GM12878 (cell line): Measurements from ENCODE around the gene INHBE. TPM values are rescaled to one million over a fixed set of nuclear protein-coding genes. Genes with fewer than 3 reads are reported as not detected.

Experiments used
- ATF7 ChIP-seq: fragments of 450-650 bp; IDR thresholded peaks from 2 replicates; pipeline ENCODE4 v1.6.1; 2016; ENCODE audit warnings: low read depth, mild to moderate bottlenecking
- BHLHE40 ChIP-seq, 2 experiments: fragments of 450-650 bp in 1 of 2; IDR thresholded peaks; 2 replicates each; pipeline ENCODE4 v1.6.1; 2011 to 2017; ENCODE audit warnings: low read depth in 2 of 2, borderline replicate concordance in 1 of 2, improper control_type of control experiment in 1 of 2, low read length in 1 of 2, mild to moderate bottlenecking in 1 of 2
- CEBPB ChIP-seq, 2 experiments: fragments of 150-350 bp in 1 of 2; IDR thresholded peaks; 2 replicates each; pipeline ENCODE4 v1.6.1; 2012 to 2014; ENCODE audit warnings: low read depth in 2 of 2, low read length in 2 of 2, borderline replicate concordance in 1 of 2, inconsistent platforms in 1 of 2
- FOS ChIP-seq: IDR thresholded peaks from 3 replicates; pipeline ENCODE4 v1.6.1; 2011; ENCODE audit warnings: borderline replicate concordance; ENCODE audit not compliant: insufficient read length; ENCODE audit errors: extremely low read depth
- IKZF1 ChIP-seq: fragments of 450-650 bp; conservative IDR thresholded peaks from 2 replicates; pipeline ENCODE4 v1.6.1; 2017; ENCODE audit warnings: antibody characterized with exemption, mild to moderate bottlenecking
- IKZF2 ChIP-seq, 2 experiments: fragments of 450-650 bp; IDR thresholded peaks; 2 replicates each; pipeline ENCODE4 v1.6.1; 2017; ENCODE audit warnings: mild to moderate bottlenecking in 2 of 2, moderate library complexity in 2 of 2
- MTA2 ChIP-seq: fragments of 450-650 bp; IDR thresholded peaks from 2 replicates; pipeline ENCODE4 v1.6.1; 2016; ENCODE audit warnings: low read depth, mild to moderate bottlenecking, moderate library complexity
- MXI1 ChIP-seq: fragments of 150-350 bp; IDR thresholded peaks from 2 replicates; pipeline ENCODE4 v1.6.1; 2011; ENCODE audit warnings: low read depth, mild to moderate bottlenecking, inconsistent platforms, low read length, improper control_type of control experiment
- NBN ChIP-seq: fragments of 450-650 bp; IDR thresholded peaks from 2 replicates; pipeline ENCODE4 v1.6.1; 2016
- POLR2A ChIP-seq: IDR thresholded peaks from 2 replicates; pipeline ENCODE4 v1.6.1; 2011; ENCODE audit warnings: low read depth, mild to moderate bottlenecking, low read length
- RELA ChIP-seq: fragments of 450-650 bp; IDR thresholded peaks from 2 replicates; pipeline ENCODE4 v1.8.0; 2014; ENCODE audit warnings: borderline replicate concordance; ENCODE audit not compliant: partially characterized antibody
- TAF1 ChIP-seq: IDR thresholded peaks from 2 replicates; pipeline ENCODE4 v1.6.1; 2011; ENCODE audit warnings: mild to moderate bottlenecking, low read depth, low read length, borderline replicate concordance
- TARDBP ChIP-seq: IDR thresholded peaks from 2 replicates; pipeline ENCODE4 v1.6.1; 2016; ENCODE audit warnings: borderline replicate concordance
- ZNF24 ChIP-seq: fragments of 450-650 bp; IDR thresholded peaks from 2 replicates; pipeline ENCODE4 v1.6.1; 2017; ENCODE audit warnings: antibody characterized with exemption, mild to moderate bottlenecking
- polyA plus RNA-seq, 11 experiments: library from polyadenylated mRNA; depleted of rRNA in 4 of 11; unstranded in 6 of 11; stranded (reverse) in 5 of 11; fragments of >200 nt; fragmentation: Nextera tagmentation in 4 of 11; fragmentation: Illumina TruSeq in 1 of 11; extraction: Ambion mirVana in 4 of 11; extraction: Trizol in 1 of 11; gene quantifications; 1 replicate in 1 of 11; 2 replicates in 10 of 11; pipeline versions ENCODE4 v1.2.1 to v1.2.3, GENCODE V29; 2011 to 2016; ENCODE audit warnings: inconsistent platforms in 2 of 11, missing spikeins in 2 of 11, low read depth in 1 of 11
- total RNA-seq, 4 experiments: library from RNA; depleted of rRNA in 3 of 4; stranded (reverse); fragments of >200 nt in 3 of 4; fragmentation: Illumina TruSeq in 1 of 4; extraction: Trizol in 1 of 4; gene quantifications; 2 replicates each; pipeline versions ENCODE4 v1.2.1 to v1.2.3, GENCODE V29; 2013 to 2021
- TF ChIP-seq, protein P1 (sequence below): fragments of 450-650 bp; IDR thresholded peaks from 2 replicates; pipeline ENCODE4 v1.6.1; 2017; ENCODE audit warnings: mild to moderate bottlenecking, moderate library complexity
- TF ChIP-seq, protein P2 (sequence below): fragments of 450-650 bp; IDR thresholded peaks from 2 replicates; pipeline ENCODE4 v1.6.1; 2017; ENCODE audit warnings: borderline replicate concordance
- TF ChIP-seq, protein P3 (sequence below): fragments of 450-650 bp; IDR thresholded peaks from 2 replicates; pipeline ENCODE4 v1.6.1; 2016; ENCODE audit warnings: mild to moderate bottlenecking
- TF ChIP-seq, protein P4 (sequence below): IDR thresholded peaks from 2 replicates; pipeline ENCODE4 v1.6.1; 2012; ENCODE audit warnings: improper control_type of control experiment, low read depth, low read length; ENCODE audit not compliant: insufficient replicate concordance

The INHBE gene
- total and polyA plus RNA-seq, 10 of the 15 experiments (the other 5 are each of a cell fraction or from before 2014, with no cell fraction given), result 0.09 to 2.5 (median 0.37) TPM

DNA sequence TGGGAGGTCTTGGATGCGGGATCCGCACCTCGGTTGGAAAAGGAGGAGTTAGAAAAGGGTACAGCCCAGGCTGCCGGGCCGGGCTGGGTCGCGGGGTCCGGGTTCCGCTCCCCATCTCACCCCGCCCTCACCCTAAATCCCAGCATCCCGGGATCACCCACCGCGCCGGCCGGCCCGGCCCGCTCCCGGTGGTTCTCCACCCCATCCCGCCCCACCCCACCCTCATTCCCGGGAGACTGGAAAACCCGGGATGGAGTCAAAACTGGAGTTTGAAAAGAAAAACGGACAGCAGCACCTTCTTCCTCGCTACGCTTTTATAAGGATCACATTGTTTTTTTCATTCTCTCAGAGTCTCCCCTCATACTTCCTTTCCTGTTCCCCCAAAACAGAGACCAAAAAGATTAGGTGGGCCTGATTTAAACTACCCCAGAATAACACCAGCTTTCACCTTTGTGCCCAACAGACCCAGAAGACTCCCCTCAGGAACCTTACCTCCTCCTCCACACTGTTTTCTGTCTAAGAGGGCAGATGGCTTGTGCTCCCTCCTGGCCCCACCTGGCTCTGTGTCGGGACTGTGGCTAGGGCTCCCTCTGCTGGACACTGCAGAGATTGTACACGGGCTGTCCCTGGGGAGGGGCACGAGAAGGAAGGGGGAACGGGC lies 7.3 kb downstream of the INHBE start (continued):
- TF ChIP-seq, protein P1, sequence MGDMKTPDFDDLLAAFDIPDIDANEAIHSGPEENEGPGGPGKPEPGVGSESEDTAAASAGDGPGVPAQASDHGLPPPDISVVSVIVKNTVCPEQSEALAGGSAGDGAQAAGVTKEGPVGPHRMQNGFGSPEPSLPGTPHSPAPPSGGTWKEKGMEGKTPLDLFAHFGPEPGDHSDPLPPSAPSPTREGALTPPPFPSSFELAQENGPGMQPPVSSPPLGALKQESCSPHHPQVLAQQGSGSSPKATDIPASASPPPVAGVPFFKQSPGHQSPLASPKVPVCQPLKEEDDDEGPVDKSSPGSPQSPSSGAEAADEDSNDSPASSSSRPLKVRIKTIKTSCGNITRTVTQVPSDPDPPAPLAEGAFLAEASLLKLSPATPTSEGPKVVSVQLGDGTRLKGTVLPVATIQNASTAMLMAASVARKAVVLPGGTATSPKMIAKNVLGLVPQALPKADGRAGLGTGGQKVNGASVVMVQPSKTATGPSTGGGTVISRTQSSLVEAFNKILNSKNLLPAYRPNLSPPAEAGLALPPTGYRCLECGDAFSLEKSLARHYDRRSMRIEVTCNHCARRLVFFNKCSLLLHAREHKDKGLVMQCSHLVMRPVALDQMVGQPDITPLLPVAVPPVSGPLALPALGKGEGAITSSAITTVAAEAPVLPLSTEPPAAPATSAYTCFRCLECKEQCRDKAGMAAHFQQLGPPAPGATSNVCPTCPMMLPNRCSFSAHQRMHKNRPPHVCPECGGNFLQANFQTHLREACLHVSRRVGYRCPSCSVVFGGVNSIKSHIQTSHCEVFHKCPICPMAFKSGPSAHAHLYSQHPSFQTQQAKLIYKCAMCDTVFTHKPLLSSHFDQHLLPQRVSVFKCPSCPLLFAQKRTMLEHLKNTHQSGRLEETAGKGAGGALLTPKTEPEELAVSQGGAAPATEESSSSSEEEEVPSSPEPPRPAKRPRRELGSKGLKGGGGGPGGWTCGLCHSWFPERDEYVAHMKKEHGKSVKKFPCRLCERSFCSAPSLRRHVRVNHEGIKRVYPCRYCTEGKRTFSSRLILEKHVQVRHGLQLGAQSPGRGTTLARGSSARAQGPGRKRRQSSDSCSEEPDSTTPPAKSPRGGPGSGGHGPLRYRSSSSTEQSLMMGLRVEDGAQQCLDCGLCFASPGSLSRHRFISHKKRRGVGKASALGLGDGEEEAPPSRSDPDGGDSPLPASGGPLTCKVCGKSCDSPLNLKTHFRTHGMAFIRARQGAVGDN, result no peak
- TF ChIP-seq POLR2A (0 out of 2 replicates have a peak, but pooled peaks have one; percentile 24), MTA2 (peak; percentile 35; the same call in 1 of the 2 replicates), CEBPB (IDR thresholded peaks at IDR 0.05; ENCODE audit: borderline replicate concordance in 1 of 2, low read depth in 2 of 2, low read length in 2 of 2) (no peak), TAF1 (peak; percentile 57; the same call in 1 of the 2 replicates), FOS (no peak), TARDBP (no peak; the same call in 1 of the 2 replicates), IKZF1 (peak; percentile 69), RELA (peak; percentile 23), NBN (peak; percentile 83), ZNF24 (0 out of 2 replicates have a peak, but pooled peaks have one; percentile 8), MXI1 (peak; percentile 75), IKZF2 (IDR thresholded peaks at IDR 0.05) (peak; percentile 69 to 70; a peak in 3 of 4 replicates), ATF7 (peak; percentile 37; the same call in 1 of the 2 replicates), BHLHE40 (IDR thresholded peaks at IDR 0.05; ENCODE audit: borderline replicate concordance in 1 of 2, low read depth in 2 of 2, low read length in 1 of 2) (peak in 1 of 2 experiments; percentile 61; a peak in 3 of 4 replicates)
- TF ChIP-seq, protein P2, sequence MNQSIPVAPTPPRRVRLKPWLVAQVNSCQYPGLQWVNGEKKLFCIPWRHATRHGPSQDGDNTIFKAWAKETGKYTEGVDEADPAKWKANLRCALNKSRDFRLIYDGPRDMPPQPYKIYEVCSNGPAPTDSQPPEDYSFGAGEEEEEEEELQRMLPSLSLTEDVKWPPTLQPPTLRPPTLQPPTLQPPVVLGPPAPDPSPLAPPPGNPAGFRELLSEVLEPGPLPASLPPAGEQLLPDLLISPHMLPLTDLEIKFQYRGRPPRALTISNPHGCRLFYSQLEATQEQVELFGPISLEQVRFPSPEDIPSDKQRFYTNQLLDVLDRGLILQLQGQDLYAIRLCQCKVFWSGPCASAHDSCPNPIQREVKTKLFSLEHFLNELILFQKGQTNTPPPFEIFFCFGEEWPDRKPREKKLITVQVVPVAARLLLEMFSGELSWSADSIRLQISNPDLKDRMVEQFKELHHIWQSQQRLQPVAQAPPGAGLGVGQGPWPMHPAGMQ, result no peak
- TF ChIP-seq, protein P3, sequence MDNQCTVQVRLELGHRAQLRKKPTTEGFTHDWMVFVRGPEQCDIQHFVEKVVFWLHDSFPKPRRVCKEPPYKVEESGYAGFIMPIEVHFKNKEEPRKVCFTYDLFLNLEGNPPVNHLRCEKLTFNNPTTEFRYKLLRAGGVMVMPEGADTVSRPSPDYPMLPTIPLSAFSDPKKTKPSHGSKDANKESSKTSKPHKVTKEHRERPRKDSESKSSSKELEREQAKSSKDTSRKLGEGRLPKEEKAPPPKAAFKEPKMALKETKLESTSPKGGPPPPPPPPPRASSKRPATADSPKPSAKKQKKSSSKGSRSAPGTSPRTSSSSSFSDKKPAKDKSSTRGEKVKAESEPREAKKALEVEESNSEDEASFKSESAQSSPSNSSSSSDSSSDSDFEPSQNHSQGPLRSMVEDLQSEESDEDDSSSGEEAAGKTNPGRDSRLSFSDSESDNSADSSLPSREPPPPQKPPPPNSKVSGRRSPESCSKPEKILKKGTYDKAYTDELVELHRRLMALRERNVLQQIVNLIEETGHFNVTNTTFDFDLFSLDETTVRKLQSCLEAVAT, result 0 out of 2 replicates have a peak, but pooled peaks have one; percentile 27
- TF ChIP-seq, protein P4, sequence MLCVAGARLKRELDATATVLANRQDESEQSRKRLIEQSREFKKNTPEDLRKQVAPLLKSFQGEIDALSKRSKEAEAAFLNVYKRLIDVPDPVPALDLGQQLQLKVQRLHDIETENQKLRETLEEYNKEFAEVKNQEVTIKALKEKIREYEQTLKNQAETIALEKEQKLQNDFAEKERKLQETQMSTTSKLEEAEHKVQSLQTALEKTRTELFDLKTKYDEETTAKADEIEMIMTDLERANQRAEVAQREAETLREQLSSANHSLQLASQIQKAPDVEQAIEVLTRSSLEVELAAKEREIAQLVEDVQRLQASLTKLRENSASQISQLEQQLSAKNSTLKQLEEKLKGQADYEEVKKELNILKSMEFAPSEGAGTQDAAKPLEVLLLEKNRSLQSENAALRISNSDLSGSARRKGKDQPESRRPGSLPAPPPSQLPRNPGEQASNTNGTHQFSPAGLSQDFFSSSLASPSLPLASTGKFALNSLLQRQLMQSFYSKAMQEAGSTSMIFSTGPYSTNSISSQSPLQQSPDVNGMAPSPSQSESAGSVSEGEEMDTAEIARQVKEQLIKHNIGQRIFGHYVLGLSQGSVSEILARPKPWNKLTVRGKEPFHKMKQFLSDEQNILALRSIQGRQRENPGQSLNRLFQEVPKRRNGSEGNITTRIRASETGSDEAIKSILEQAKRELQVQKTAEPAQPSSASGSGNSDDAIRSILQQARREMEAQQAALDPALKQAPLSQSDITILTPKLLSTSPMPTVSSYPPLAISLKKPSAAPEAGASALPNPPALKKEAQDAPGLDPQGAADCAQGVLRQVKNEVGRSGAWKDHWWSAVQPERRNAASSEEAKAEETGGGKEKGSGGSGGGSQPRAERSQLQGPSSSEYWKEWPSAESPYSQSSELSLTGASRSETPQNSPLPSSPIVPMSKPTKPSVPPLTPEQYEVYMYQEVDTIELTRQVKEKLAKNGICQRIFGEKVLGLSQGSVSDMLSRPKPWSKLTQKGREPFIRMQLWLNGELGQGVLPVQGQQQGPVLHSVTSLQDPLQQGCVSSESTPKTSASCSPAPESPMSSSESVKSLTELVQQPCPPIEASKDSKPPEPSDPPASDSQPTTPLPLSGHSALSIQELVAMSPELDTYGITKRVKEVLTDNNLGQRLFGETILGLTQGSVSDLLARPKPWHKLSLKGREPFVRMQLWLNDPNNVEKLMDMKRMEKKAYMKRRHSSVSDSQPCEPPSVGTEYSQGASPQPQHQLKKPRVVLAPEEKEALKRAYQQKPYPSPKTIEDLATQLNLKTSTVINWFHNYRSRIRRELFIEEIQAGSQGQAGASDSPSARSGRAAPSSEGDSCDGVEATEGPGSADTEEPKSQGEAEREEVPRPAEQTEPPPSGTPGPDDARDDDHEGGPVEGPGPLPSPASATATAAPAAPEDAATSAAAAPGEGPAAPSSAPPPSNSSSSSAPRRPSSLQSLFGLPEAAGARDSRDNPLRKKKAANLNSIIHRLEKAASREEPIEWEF, result no peak
